ENCODE results near the gene NAV2. TPM values are rescaled to one million over a fixed set of nuclear protein-coding genes. Genes with fewer than 3 reads are reported as not detected.

Gene NAV2
- polyA plus RNA-seq, 1 donor, result 8.1 TPM

DNA sequence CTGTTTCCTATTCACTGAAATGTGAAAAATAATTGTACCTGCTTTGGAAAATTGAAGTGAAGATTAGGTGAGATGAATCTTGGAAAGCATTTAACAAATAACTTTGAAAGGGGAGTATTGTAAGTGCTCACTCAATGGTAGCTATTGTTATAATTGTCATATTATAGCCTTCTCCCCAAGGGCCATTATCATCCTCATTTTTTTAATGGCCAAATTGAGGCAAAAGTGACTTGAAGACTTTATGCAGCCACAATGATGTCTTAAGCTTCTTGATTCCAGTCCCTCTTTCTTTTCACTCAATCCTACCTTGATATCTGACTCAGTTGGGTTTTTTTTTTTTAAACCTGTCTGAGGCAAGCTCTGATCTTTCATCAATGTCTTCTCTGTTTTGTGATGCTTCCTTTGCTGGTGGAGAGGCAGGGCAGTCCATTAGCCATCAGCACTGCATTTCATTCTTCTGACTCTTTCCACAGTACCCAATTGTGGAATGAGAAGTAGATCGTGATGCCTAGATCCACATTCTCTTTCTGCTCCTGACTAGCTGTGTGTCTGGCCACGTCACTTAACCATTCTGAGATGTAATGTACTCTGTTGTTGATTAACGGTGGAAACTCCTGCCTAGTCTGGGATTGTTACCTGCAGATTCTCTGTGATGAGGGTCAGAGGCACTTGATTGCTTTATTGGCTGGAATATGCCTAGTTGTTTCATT, 346.3 kb downstream of the NAV2 start:
- H3K4me1 ChIP-seq (ENCODE audit: control insufficient read depth, insufficient read depth, low read length), result peaks cover 22% of the 10 kb centered on the region
- DNase-seq, result no peak
- no peak overlapping the region for H3K4me3 ChIP-seq (ENCODE audit: low read length)
- WGBS (ENCODE audit: insufficient coverage, low lambda C conversion rate), result no CpG with 5 or more reads among the region's 3 CpGs
- peak overlapping the region; percentile 57 for H3K27ac ChIP-seq (ENCODE audit: low read length)
- H3K9me3 ChIP-seq (ENCODE audit: control insufficient read depth, low read depth, low read length), result no peaks in the 10 kb centered on the region
- no peaks in the 10 kb centered on the region for H3K27me3 ChIP-seq (ENCODE audit: control insufficient read depth, insufficient read depth, low read length)
- H3K36me3 ChIP-seq (ENCODE audit: control insufficient read depth, insufficient read depth, low read length), result peaks cover 10% of the 10 kb centered on the region

DNA sequence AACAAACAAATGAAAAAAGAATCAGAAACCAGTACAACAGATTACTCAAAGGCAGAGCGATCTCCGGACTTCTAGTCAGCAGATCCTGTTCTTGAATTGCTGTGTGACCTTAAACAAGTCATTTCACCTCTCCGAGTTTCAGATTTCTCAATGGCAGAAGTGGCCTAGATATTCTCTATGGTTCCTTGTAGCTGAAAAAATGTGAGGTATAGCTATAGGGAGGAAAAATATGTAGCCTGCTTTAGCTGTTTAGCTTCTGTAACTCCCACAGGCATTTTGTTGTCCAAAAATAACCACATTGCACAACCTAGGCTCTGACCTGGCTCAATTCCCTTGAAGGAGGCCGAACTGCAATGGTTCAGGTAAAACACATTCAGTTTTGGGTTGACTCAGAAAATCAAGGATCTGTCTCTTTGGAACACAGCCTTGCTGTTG, 347.0 kb downstream of the NAV2 start:
- DNase-seq, result no peak
- Histone ChIP-seq H3K4me1 (ENCODE audit: control insufficient read depth, insufficient read depth, low read length) (peaks cover 27% of the 10 kb centered on the region), H3K36me3 (ENCODE audit: control insufficient read depth, insufficient read depth, low read length) (peaks cover 10% of the 10 kb centered on the region), H3K27me3 (ENCODE audit: control insufficient read depth, insufficient read depth, low read length) (no peaks in the 10 kb centered on the region), H3K9me3 (ENCODE audit: control insufficient read depth, low read depth, low read length) (no peaks in the 10 kb centered on the region), H3K4me3 (ENCODE audit: low read length) (no peak overlapping the region), H3K27ac (ENCODE audit: low read length) (peak overlapping the region; percentile 57)
- WGBS (ENCODE audit: insufficient coverage, low lambda C conversion rate), result no CpG with 5 or more reads among the region's 4 CpGs

DNA sequence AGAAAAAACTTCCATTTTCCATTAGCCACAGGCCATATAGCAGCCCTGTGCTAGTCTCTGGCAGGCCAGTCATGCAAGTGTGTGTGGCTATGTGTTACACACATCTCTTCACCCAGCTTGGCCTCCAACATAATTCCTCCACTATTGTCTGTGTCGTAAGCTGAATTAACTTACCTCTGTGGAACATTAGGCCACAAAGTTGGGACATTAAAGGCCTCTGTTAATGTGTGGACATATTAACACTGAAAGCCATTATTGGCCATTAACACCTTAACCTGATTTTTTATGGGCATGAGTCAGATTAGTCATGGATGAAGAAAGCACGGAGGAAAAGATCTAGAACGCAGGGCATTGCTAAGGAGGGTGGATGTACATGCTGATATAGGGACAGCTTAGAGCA, 347.5 kb downstream of the NAV2 start:
- peak overlapping the region; percentile 57 for H3K27ac ChIP-seq (ENCODE audit: low read length)
- DNase-seq, result peak; percentile 43 to 71
- H3K36me3 ChIP-seq (ENCODE audit: control insufficient read depth, insufficient read depth, low read length), result peaks cover 10% of the 10 kb centered on the region

DNA sequence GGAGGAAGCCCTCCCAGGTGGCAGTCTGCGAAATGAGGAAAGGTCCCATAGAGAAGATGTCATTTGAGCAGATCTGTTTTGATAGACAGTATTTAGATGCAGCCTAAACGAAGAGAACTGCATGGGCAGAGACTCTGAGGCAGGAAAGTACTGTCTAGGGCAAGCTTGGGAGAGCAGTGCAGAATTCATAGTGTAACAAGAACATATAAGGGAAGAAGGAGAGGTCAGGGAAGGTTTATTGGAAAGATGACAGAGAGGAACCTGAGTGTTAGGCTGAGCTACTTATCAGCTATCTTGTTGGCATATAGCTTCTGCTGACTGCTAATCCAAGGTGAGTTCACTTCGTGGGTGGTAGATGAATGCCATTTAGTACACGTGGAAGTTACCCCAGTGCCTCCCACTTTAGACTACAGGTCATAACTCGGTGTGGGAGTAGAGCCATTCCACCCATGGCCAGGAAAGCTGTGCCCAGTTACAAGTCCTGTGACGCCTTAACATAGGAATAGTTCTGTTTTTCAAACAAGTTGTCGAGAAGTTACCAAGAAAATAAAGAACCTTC, 348.1 kb downstream of the NAV2 start:
- Histone ChIP-seq H3K4me1 (ENCODE audit: control insufficient read depth, insufficient read depth, low read length) (peaks cover 31% of the 10 kb centered on the region), H3K9me3 (ENCODE audit: control insufficient read depth, low read depth, low read length) (no peaks in the 10 kb centered on the region), H3K4me3 (ENCODE audit: low read length) (no peak overlapping the region), H3K36me3 (ENCODE audit: control insufficient read depth, insufficient read depth, low read length) (peaks cover 5% of the 10 kb centered on the region), H3K27me3 (ENCODE audit: control insufficient read depth, insufficient read depth, low read length) (no peaks in the 10 kb centered on the region), H3K27ac (ENCODE audit: low read length) (peak overlapping the region; percentile 43)
- no peak for DNase-seq
- WGBS (ENCODE audit: insufficient coverage, low lambda C conversion rate), result 90% methylated on average over 2 of the region's 7 CpGs

More for the DNA sequence above, 347.5 kb downstream of the NAV2 start:
- no CpG with 5 or more reads among the region's 3 CpGs for WGBS (ENCODE audit: insufficient coverage, low lambda C conversion rate)
- no peak overlapping the region for H3K4me3 ChIP-seq (ENCODE audit: low read length)
- H3K27me3 ChIP-seq (ENCODE audit: control insufficient read depth, insufficient read depth, low read length), result no peaks in the 10 kb centered on the region
- H3K4me1 ChIP-seq (ENCODE audit: control insufficient read depth, insufficient read depth, low read length), result peaks cover 27% of the 10 kb centered on the region
- H3K9me3 ChIP-seq (ENCODE audit: control insufficient read depth, low read depth, low read length), result no peaks in the 10 kb centered on the region

DNA sequence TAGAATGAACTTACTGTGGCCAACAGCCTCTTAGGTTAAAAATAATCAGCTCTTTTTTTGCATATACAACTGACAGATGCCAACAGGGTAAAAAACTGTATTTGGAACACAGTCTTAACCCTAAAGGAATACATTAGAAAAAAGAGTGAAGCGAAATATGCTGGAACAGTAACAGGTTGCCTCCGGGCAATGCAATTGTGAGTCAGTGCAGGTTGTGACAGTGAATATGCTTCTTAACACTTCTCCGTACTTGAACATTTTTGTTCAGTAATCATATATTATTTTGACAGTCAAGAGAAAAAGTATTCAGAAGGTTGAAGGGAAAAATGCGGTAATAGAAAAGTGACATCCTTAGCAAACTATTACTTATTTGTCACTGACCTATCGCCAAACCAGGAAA, 349.1 kb downstream of the NAV2 start:
- Histone ChIP-seq H3K4me1 (ENCODE audit: control insufficient read depth, insufficient read depth, low read length) (peaks cover 25% of the 10 kb centered on the region), H3K9me3 (ENCODE audit: control insufficient read depth, low read depth, low read length) (no peaks in the 10 kb centered on the region), H3K27ac (ENCODE audit: low read length) (no peak overlapping the region), H3K27me3 (ENCODE audit: control insufficient read depth, insufficient read depth, low read length) (no peaks in the 10 kb centered on the region), H3K4me3 (ENCODE audit: low read length) (no peak overlapping the region), H3K36me3 (ENCODE audit: control insufficient read depth, insufficient read depth, low read length) (no peaks in the 10 kb centered on the region)
- 100% methylated on average over 2 of the region's 5 CpGs for WGBS (ENCODE audit: insufficient coverage, low lambda C conversion rate)
- no peak for DNase-seq

DNA sequence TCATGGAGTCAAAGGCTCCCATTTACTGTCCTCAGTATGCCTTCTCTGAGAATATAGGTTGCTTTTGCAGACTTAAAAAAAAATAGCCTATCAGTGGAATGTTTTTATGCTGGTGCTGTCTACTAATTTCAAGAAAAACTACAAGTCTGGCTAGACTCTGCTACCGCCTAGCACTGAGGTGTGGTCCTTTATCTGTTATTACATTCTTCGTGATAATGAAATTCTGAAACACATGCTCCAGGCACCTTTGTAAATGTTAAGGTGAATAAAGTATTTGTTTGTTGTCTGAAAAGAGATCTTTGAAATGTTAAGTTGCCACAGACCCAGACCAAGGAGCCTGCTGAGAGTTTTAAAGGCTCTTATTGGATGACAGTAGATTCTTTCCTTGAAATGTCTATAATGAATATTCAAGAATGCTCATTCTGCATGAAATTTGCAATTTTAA, 352.3 kb downstream of the NAV2 start:
- Histone ChIP-seq H3K4me1 (ENCODE audit: control insufficient read depth, insufficient read depth, low read length) (peaks cover 12% of the 10 kb centered on the region), H3K4me3 (ENCODE audit: low read length) (no peak overlapping the region), H3K27me3 (ENCODE audit: control insufficient read depth, insufficient read depth, low read length) (no peaks in the 10 kb centered on the region), H3K36me3 (ENCODE audit: control insufficient read depth, insufficient read depth, low read length) (no peaks in the 10 kb centered on the region), H3K27ac (ENCODE audit: low read length) (peak overlapping the region; percentile 61), H3K9me3 (ENCODE audit: control insufficient read depth, low read depth, low read length) (no peaks in the 10 kb centered on the region)
- peak; percentile 62 to 76 for DNase-seq
- no CpG with 5 or more reads among the region's 2 CpGs for WGBS (ENCODE audit: insufficient coverage, low lambda C conversion rate)

DNA sequence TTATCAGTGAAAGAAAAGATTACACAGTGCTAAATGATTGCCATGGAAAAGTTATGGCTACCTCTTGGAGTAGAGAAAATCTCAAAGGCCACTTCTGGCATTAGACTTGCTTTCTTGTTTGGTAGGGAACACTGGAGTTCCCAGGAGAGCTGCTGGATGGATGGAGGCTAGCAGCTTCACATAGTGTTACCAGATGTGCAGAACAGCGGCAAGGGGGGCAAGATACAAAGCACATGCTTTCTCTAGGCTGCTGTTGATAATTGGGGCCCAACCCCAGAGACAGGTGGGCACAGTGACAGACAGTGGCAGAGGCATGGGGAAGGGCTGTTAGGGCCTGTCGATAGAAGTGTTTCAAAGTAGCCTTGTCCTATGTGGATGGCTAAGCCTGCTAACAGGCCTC, 352.8 kb downstream of the NAV2 start:
- H3K27ac ChIP-seq (ENCODE audit: low read length), result peak overlapping the region; percentile 61
- WGBS (ENCODE audit: insufficient coverage, low lambda C conversion rate), result no CpG with 5 or more reads among the region's 2 CpGs
- H3K9me3 ChIP-seq (ENCODE audit: control insufficient read depth, low read depth, low read length), result no peaks in the 10 kb centered on the region
- H3K4me1 ChIP-seq (ENCODE audit: control insufficient read depth, insufficient read depth, low read length), result peaks cover 12% of the 10 kb centered on the region
- H3K27me3 ChIP-seq (ENCODE audit: control insufficient read depth, insufficient read depth, low read length), result no peaks in the 10 kb centered on the region
- no peak for DNase-seq
- H3K4me3 ChIP-seq (ENCODE audit: low read length), result no peak overlapping the region
- no peaks in the 10 kb centered on the region for H3K36me3 ChIP-seq (ENCODE audit: control insufficient read depth, insufficient read depth, low read length)

DNA sequence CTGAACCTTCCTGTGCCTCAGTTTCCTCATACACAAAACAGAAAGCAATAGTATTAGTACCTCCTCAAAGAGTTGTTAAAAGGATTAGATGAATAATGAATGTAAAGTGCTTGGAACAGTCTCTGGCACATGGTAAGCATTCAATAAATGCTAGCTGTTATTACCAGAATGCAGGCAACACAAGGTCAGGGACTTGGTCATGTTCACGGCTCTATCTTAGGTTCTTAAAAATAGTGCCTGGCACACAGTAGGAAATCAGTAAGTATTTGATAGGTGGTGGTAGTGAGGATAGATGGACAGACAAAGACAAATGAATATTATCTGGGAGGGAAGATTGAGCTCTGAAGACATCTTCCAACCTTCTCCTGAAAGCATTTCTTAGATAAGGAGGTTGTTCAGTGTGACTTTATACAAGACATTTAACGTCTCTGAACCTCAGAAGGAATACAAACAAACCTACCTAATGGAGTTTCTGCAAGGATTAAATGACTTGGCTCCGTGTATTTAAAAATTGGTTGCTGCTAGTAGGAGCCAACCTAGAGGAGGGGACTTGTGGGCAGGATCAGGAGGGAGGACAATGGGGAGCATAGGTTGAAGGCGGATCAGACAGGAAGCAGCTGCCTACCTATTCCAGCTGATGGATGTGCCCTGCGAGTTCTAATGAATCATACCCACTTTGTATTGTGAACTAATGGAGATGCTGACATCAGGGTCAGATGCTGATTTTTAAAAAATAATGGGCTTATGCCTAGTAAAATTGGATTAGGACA, 353.6 kb downstream of the NAV2 start:
- Histone ChIP-seq H3K36me3 (ENCODE audit: control insufficient read depth, insufficient read depth, low read length) (no peaks in the 10 kb centered on the region), H3K27me3 (ENCODE audit: control insufficient read depth, insufficient read depth, low read length) (no peaks in the 10 kb centered on the region), H3K27ac (ENCODE audit: low read length) (no peak overlapping the region), H3K4me1 (ENCODE audit: control insufficient read depth, insufficient read depth, low read length) (peaks cover 12% of the 10 kb centered on the region), H3K4me3 (ENCODE audit: low read length) (no peak overlapping the region), H3K9me3 (ENCODE audit: control insufficient read depth, low read depth, low read length) (no peaks in the 10 kb centered on the region)
- DNase-seq, result no peak
- WGBS (ENCODE audit: insufficient coverage, low lambda C conversion rate), result no CpG with 5 or more reads among the region's 5 CpGs

DNA sequence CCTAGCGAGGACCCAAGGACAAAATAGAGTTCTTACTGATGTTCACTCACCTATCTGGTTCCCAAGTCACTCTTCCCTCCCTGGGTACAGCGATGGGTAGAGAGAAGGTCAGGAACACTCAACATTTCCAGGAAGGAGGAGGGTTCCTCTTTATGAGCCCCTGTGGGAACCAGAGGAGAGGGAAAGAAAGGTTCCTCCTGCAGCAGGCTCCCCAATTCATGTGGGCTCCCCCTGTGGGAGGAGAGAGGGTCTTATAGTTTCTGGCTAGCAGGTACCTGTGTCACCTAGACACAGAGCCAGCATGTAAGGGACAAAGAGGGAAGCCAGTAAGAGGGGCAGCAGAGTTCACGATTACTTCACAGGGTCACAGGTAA, 354.1 kb downstream of the NAV2 start:
- H3K36me3 ChIP-seq (ENCODE audit: control insufficient read depth, insufficient read depth, low read length), result no peaks in the 10 kb centered on the region
- H3K9me3 ChIP-seq (ENCODE audit: control insufficient read depth, low read depth, low read length), result no peaks in the 10 kb centered on the region
- no peak overlapping the region for H3K4me3 ChIP-seq (ENCODE audit: low read length)
- peaks cover 12% of the 10 kb centered on the region for H3K4me1 ChIP-seq (ENCODE audit: control insufficient read depth, insufficient read depth, low read length)
- no peak for DNase-seq
- no CpG with 5 or more reads among the region's 3 CpGs for WGBS (ENCODE audit: insufficient coverage, low lambda C conversion rate)
- H3K27ac ChIP-seq (ENCODE audit: low read length), result no peak overlapping the region
- no peaks in the 10 kb centered on the region for H3K27me3 ChIP-seq (ENCODE audit: control insufficient read depth, insufficient read depth, low read length)

DNA sequence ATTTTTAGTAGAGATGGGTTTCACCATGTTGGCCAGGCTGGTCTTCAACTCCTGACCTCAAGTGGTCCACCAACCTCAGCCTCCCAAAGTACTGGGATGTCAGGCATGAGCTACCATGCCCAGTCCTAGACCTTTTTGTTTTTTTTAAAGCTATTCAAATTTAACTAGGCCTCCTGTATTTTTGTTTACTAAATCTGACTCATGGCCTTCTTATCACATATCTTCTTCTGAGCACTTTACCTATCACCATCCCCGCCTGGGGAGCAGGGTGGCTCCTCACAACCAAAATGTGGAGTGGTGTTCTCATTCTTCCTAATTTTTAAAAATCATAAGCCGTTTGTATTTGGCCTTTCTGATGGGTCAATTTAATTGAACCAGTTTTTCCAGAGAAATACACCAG, 355.0 kb downstream of the NAV2 start:
- Histone ChIP-seq H3K36me3 (ENCODE audit: control insufficient read depth, insufficient read depth, low read length) (no peaks in the 10 kb centered on the region), H3K27me3 (ENCODE audit: control insufficient read depth, insufficient read depth, low read length) (no peaks in the 10 kb centered on the region), H3K4me1 (ENCODE audit: control insufficient read depth, insufficient read depth, low read length) (peaks cover 12% of the 10 kb centered on the region), H3K4me3 (ENCODE audit: low read length) (no peak overlapping the region), H3K27ac (ENCODE audit: low read length) (no peak overlapping the region), H3K9me3 (ENCODE audit: control insufficient read depth, low read depth, low read length) (no peaks in the 10 kb centered on the region)
- no CpG with 5 or more reads among the region's 2 CpGs for WGBS (ENCODE audit: insufficient coverage, low lambda C conversion rate)
- no peak for DNase-seq
